ENCODE measurements around the gene MGLL.

MGLL gene

GRCh38 chr3:127822041-127822681 is at the start of gene MGLL:
Gene MGLL (minus strand): TSS chr3:127822515. CDS start chr3:127822318, 197 bp downstream.
- DNase-seq (ENCODE audit: low spot score) = peak; percentile 54

- no peak for DNase-seq (ENCODE audit: low spot score)
Observed at GRCh38 chr3:127870156-127870555, 47.8 kb upstream of the MGLL start.

- peak; percentile 42 for DNase-seq (ENCODE audit: low spot score)
Observed at GRCh38 chr3:127867986-127868385, 45.7 kb upstream of the MGLL start.

- DNase-seq (ENCODE audit: low spot score) = no peak
Observed at GRCh38 chr3:127867412-127867811, 45.1 kb upstream of the MGLL start.

- DNase-seq (ENCODE audit: low spot score) = peak; percentile 45
Observed at GRCh38 chr3:127865941-127866340, 43.6 kb upstream of the MGLL start.

GRCh38 chr3:127860211-127860696 is 37.9 kb upstream of the MGLL start:
- DNase-seq (ENCODE audit: low spot score) = no peak

- DNase-seq (ENCODE audit: low spot score) = no peak
Observed at GRCh38 chr3:127859730-127860129, 37.4 kb upstream of the MGLL start.

- no peak for DNase-seq (ENCODE audit: low spot score)
Observed at GRCh38 chr3:127858937-127859336, 36.6 kb upstream of the MGLL start.

- no peak for DNase-seq (ENCODE audit: low spot score)
Observed at GRCh38 chr3:127858521-127858920, 36.2 kb upstream of the MGLL start.

- peak; percentile 14 for DNase-seq (ENCODE audit: low spot score)
Observed at GRCh38 chr3:127857333-127857732, 35.0 kb upstream of the MGLL start.

GRCh38 chr3:127856801-127857200 is 34.5 kb upstream of the MGLL start:
- no peak for DNase-seq (ENCODE audit: low spot score)

- DNase-seq (ENCODE audit: low spot score) = no peak
Observed at GRCh38 chr3:127855246-127855645, 32.9 kb upstream of the MGLL start.

- no peak for DNase-seq (ENCODE audit: low spot score)
Observed at GRCh38 chr3:127853681-127854080, 31.4 kb upstream of the MGLL start.

- DNase-seq (ENCODE audit: low spot score) = no peak
Observed at GRCh38 chr3:127851899-127852298, 29.6 kb upstream of the MGLL start.

- DNase-seq (ENCODE audit: low spot score) = no peak
Observed at GRCh38 chr3:127849368-127849767, 27.1 kb upstream of the MGLL start.

GRCh38 chr3:127848131-127849129 is 26.1 kb upstream of the MGLL start:
- peak; percentile 36 for DNase-seq (ENCODE audit: low spot score)

- DNase-seq (ENCODE audit: low spot score) = no peak
Observed at GRCh38 chr3:127847236-127847720, 25.0 kb upstream of the MGLL start.

GRCh38 chr3:127846576-127846975 is 24.3 kb upstream of the MGLL start:
- no peak for DNase-seq (ENCODE audit: low spot score)

GRCh38 chr3:127844326-127844942 is 22.1 kb upstream of the MGLL start:
- no peak for DNase-seq (ENCODE audit: low spot score)

- DNase-seq (ENCODE audit: low spot score) = no peak
Observed at GRCh38 chr3:127840671-127841070, 18.4 kb upstream of the MGLL start.

- DNase-seq (ENCODE audit: low spot score) = no peak
Observed at GRCh38 chr3:127839099-127839498, 16.8 kb upstream of the MGLL start.
